Neural crest cell (in vitro differentiated cells): Measurements from ENCODE around the gene TBXAS1. TPM values are rescaled to one million over a fixed set of nuclear protein-coding genes. Genes with fewer than 3 reads are reported as not detected.
A peak's percentile ranks its signal among the peaks of the same experiment; 100 is the strongest.

ENCODE experiments used
- DNase-seq: peaks from one replicate; pipeline ENCODE4 v3.0.0; 2021; ENCODE audit warnings: low read depth, mixed read lengths, low spot score
- H3K27ac Mint-ChIP-seq: one replicate; pipeline ENCODE4 v1.8.0; 2021; ENCODE audit warnings: mild to moderate bottlenecking, mixed read lengths; ENCODE audit not compliant: unreplicated experiment
- H3K27me3 Mint-ChIP-seq: 2 replicates; pipeline ENCODE4 v1.8.0; 2021; ENCODE audit warnings: low read depth, mild to moderate bottlenecking, mixed read lengths
- H3K36me3 Mint-ChIP-seq: 2 replicates; pipeline ENCODE4 v1.8.0; 2021; ENCODE audit warnings: low read depth, mild to moderate bottlenecking, mixed read lengths
- H3K4me1 Mint-ChIP-seq: 2 replicates; pipeline ENCODE4 v1.8.0; 2021; ENCODE audit warnings: mixed read lengths
- H3K4me3 Mint-ChIP-seq: one replicate; pipeline ENCODE4 v1.8.0; 2021; ENCODE audit warnings: mild to moderate bottlenecking, mixed read lengths
- H3K9me3 Mint-ChIP-seq: 2 replicates; pipeline ENCODE4 v1.8.0; 2021; ENCODE audit warnings: mixed read lengths
- CTCF ChIP-seq: fragments of 200-600 bp; sonication (generic); conservative IDR thresholded peaks from 2 replicates; pipeline ENCODE4 v1.5.0; 2021; ENCODE audit warnings: antibody characterized with exemption, mild to moderate bottlenecking
- total RNA-seq: library from RNA; stranded (reverse); gene quantifications from 2 replicates; pipeline ENCODE4 v1.2.1, GENCODE V29; 2021

TBXAS1 gene
- total RNA-seq, 1 donor from 2014 or later, result 5.7 TPM

GRCh38 chr7:139883814-139884213, 54.8 kb downstream of the TBXAS1 start:
- Mint-ChIP-seq H3K4me3 (no peak overlapping the region), H3K9me3 (no peaks in the 10 kb centered on the region), H3K27me3 (no peaks in the 10 kb centered on the region), H3K4me1 (no peaks in the 10 kb centered on the region), H3K27ac (peak overlapping the region; percentile 63), H3K36me3 (no peaks in the 10 kb centered on the region)
- no peak for TF ChIP-seq CTCF
- DNase-seq, result no peak

- H3K4me1 Mint-ChIP-seq, result no peaks in the 10 kb centered on the region
- no peaks in the 10 kb centered on the region for H3K36me3 Mint-ChIP-seq
- DNase-seq, result no peak
- H3K27me3 Mint-ChIP-seq, result no peaks in the 10 kb centered on the region
- no peak overlapping the region for H3K27ac Mint-ChIP-seq
- H3K4me3 Mint-ChIP-seq, result no peak overlapping the region
- no peaks in the 10 kb centered on the region for H3K9me3 Mint-ChIP-seq
- TF ChIP-seq CTCF, result no peak
Measured at GRCh38 chr7:139884441-139884840, 55.4 kb downstream of the TBXAS1 start.

GRCh38 chr7:139885511-139885910, 56.4 kb downstream of the TBXAS1 start:
- no peak for TF ChIP-seq CTCF
- Mint-ChIP-seq H3K4me3 (no peak overlapping the region), H3K9me3 (no peaks in the 10 kb centered on the region), H3K27me3 (no peaks in the 10 kb centered on the region), H3K36me3 (no peaks in the 10 kb centered on the region), H3K4me1 (no peaks in the 10 kb centered on the region), H3K27ac (no peak overlapping the region)
- no peak for DNase-seq

GRCh38 chr7:139886206-139886605, 57.1 kb downstream of the TBXAS1 start:
- no peaks in the 10 kb centered on the region for H3K27me3 Mint-ChIP-seq
- DNase-seq, result no peak
- H3K36me3 Mint-ChIP-seq, result no peaks in the 10 kb centered on the region
- no peak overlapping the region for H3K27ac Mint-ChIP-seq
- H3K9me3 Mint-ChIP-seq, result no peaks in the 10 kb centered on the region
- H3K4me1 Mint-ChIP-seq, result no peaks in the 10 kb centered on the region
- no peak overlapping the region for H3K4me3 Mint-ChIP-seq
- TF ChIP-seq CTCF, result no peak

GRCh38 chr7:139886899-139887298, 57.8 kb downstream of the TBXAS1 start:
- no peaks in the 10 kb centered on the region for H3K27me3 Mint-ChIP-seq
- no peak overlapping the region for H3K4me3 Mint-ChIP-seq
- no peaks in the 10 kb centered on the region for H3K4me1 Mint-ChIP-seq
- no peaks in the 10 kb centered on the region for H3K36me3 Mint-ChIP-seq
- H3K27ac Mint-ChIP-seq, result no peak overlapping the region
- H3K9me3 Mint-ChIP-seq, result no peaks in the 10 kb centered on the region
- TF ChIP-seq CTCF, result no peak
- DNase-seq, result no peak

GRCh38 chr7:139887992-139888481, 59.0 kb downstream of the TBXAS1 start:
- Mint-ChIP-seq H3K27ac (no peak overlapping the region), H3K4me1 (no peaks in the 10 kb centered on the region), H3K9me3 (no peaks in the 10 kb centered on the region), H3K27me3 (no peaks in the 10 kb centered on the region), H3K36me3 (no peaks in the 10 kb centered on the region), H3K4me3 (no peak overlapping the region)
- no peak for TF ChIP-seq CTCF
- no peak for DNase-seq
